ENCODE data around the gene PDCL3. TPM values are rescaled to one million over a fixed set of nuclear protein-coding genes. Genes with fewer than 3 reads are reported as not detected.
A peak's percentile ranks its signal among the peaks of the same experiment; 100 is the strongest.

Gene PDCL3
- total RNA-seq, 2 experiments from 2014 or later, result 10.6 to 21.7 TPM

DNA sequence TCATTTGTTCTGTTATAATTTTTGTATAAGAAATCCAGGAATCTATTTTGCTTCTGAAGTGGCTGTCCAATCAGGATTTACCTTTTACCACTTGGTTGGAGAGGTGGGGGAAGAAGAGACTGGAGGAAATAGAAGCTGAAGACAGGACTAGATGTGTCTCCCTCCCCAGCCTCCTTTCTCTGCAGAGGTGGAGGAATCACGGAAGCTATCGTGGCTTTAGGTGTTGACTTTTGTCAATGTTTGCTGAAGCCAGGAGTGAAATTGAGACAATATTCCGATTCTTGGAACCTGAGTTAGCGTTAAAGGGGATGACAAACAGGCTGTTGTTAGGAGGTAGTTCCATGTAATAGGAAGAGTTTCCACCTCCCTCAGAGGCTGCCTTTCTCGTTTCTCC is 43.5 kb downstream of the PDCL3 start:
- H3K79me2 ChIP-seq (ENCODE audit: insufficient read depth, low read depth, low read length), result no peaks in the 10 kb centered on the region
- ChIA-PET POLR2A (interaction anchor here (0.6 kb wide), 1 partner anchor 41 kb away, joined by 5 read pairs; no protein-coding TSS in a partner anchor), CTCF (ENCODE audit: unreplicated experiment) (no interaction called here)
- BruUV-seq (replicated peaks), result no TSS peak
- no peak overlapping the region for H3K27ac ChIP-seq (ENCODE audit: low read depth, low read length, poor library complexity, severe bottlenecking)
- intact Hi-C loops (cut with micrococcal nuclease; ENCODE audit: unreplicated experiment), result no loop called here
- no peaks in the 10 kb centered on the region for H3K9me2 ChIP-seq (ENCODE audit: insufficient read depth, low read length)
- no peak overlapping the region for H2AFZ ChIP-seq (ENCODE audit: low read length)
- H4K20me1 ChIP-seq (ENCODE audit: insufficient read depth, low read length), result no peaks in the 10 kb centered on the region
- DNase-seq (ENCODE audit: low spot score), result no peak
- no peaks in the 10 kb centered on the region for H3K9me3 ChIP-seq (ENCODE audit: low read length)
- TF ChIP-seq EZH2phosphoT487 (IDR thresholded peaks at IDR 0.05; ENCODE audit: borderline replicate concordance, low read depth, low read length), result no peak
- TF ChIP-seq, protein P1, sequence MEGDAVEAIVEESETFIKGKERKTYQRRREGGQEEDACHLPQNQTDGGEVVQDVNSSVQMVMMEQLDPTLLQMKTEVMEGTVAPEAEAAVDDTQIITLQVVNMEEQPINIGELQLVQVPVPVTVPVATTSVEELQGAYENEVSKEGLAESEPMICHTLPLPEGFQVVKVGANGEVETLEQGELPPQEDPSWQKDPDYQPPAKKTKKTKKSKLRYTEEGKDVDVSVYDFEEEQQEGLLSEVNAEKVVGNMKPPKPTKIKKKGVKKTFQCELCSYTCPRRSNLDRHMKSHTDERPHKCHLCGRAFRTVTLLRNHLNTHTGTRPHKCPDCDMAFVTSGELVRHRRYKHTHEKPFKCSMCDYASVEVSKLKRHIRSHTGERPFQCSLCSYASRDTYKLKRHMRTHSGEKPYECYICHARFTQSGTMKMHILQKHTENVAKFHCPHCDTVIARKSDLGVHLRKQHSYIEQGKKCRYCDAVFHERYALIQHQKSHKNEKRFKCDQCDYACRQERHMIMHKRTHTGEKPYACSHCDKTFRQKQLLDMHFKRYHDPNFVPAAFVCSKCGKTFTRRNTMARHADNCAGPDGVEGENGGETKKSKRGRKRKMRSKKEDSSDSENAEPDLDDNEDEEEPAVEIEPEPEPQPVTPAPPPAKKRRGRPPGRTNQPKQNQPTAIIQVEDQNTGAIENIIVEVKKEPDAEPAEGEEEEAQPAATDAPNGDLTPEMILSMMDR (conservative IDR thresholded peaks at IDR 0.05; ENCODE audit: low read length), result no peak
- no peaks in the 10 kb centered on the region for H3K36me3 ChIP-seq (ENCODE audit: insufficient read depth, low read length)
- no peaks in the 10 kb centered on the region for H3K4me1 ChIP-seq (ENCODE audit: insufficient read depth, low read length, poor library complexity, severe bottlenecking)
- no peak overlapping the region for H3K4me2 ChIP-seq (ENCODE audit: low read length)
- H3K4me3 ChIP-seq (ENCODE audit: low read depth, low read length, poor library complexity, severe bottlenecking), result no peak overlapping the region

DNA sequence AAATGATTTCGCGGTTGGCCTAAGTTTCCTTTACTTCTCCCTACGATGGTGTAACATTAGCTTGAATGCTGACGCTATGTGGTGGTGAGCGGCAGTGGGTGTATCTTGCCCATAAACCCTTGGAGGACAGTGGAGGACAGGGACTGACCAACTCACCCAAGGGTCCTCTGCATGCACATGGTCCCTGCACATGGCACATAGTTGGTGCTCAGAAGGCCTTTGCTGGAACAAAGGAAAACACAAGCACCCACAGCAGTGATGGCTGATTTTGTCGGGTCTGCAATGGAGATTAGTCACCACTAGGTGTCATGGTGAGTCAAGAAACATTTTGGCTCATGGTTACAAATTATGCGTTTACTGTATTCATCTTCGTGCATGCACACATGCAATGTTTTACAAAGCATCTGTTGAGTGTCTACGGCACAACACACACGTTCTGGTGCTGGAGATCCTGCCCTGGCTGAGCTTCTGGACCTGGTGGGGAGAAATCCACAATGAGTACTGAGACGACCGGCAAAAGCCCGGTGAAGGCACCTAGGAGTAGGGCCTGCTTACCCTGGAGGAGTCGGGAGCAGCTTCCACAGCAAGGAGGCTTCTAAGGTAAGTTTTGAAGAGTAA is 44.0 kb downstream of the PDCL3 start:
- H3K9me3 ChIP-seq (ENCODE audit: low read length), result no peaks in the 10 kb centered on the region
- H2AFZ ChIP-seq (ENCODE audit: low read length), result no peak overlapping the region
- no peak overlapping the region for H3K27ac ChIP-seq (ENCODE audit: low read depth, low read length, poor library complexity, severe bottlenecking)
- no peak overlapping the region for H3K4me3 ChIP-seq (ENCODE audit: low read depth, low read length, poor library complexity, severe bottlenecking)
- TF ChIP-seq, protein P1 (conservative IDR thresholded peaks at IDR 0.05; ENCODE audit: low read length), result peak; percentile 89
- TF ChIP-seq EZH2phosphoT487 (IDR thresholded peaks at IDR 0.05; ENCODE audit: borderline replicate concordance, low read depth, low read length), result no peak
- H3K79me2 ChIP-seq (ENCODE audit: insufficient read depth, low read depth, low read length), result no peaks in the 10 kb centered on the region
- no peaks in the 10 kb centered on the region for H3K36me3 ChIP-seq (ENCODE audit: insufficient read depth, low read length)
- H3K4me1 ChIP-seq (ENCODE audit: insufficient read depth, low read length, poor library complexity, severe bottlenecking), result no peaks in the 10 kb centered on the region
- intact Hi-C loops (cut with micrococcal nuclease; ENCODE audit: unreplicated experiment), result no loop called here
- POLR2A ChIA-PET, result no interaction called here
- no peak overlapping the region for H3K4me2 ChIP-seq (ENCODE audit: low read length)
- no peaks in the 10 kb centered on the region for H3K9me2 ChIP-seq (ENCODE audit: insufficient read depth, low read length)
- no peaks in the 10 kb centered on the region for H4K20me1 ChIP-seq (ENCODE audit: insufficient read depth, low read length)
- BruUV-seq (replicated peaks), result no TSS peak
- CTCF ChIA-PET (ENCODE audit: unreplicated experiment), result no interaction called here
- DNase-seq (ENCODE audit: low spot score), result peak; percentile 36

DNA sequence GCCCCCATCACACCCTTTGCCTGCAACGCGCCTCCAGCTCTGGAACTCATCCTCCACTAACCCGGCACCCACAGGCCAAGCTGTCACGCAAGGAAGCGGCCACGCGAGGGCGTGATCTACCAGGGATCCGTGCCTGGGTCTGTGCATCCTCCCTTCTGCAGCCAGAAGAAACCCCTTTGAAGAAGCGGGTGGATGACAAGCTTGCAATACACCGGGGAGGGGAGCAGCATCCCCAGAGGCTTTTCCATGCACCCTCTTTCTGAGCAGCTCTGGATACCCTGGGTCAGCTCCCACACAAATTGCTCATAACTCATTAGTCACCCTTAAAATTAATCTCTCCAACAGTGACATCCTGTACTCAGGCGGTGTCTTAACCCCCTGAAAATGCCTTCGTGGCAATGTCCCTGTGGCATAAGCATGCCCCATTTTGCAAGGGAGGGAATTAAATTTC is 47.6 kb downstream of the PDCL3 start:
- POLR2A ChIA-PET, result interaction anchor here (0.5 to 0.7 kb wide), 2 partner anchors 771 to 968 kb away, joined by 3 to 5 read pairs; no protein-coding TSS in a partner anchor
- Histone ChIP-seq H3K36me3 (ENCODE audit: insufficient read depth, low read length) (no peaks in the 10 kb centered on the region), H3K4me3 (ENCODE audit: low read depth, low read length, poor library complexity, severe bottlenecking) (no peak overlapping the region), H3K4me2 (ENCODE audit: low read length) (no peak overlapping the region), H4K20me1 (ENCODE audit: insufficient read depth, low read length) (no peaks in the 10 kb centered on the region), H3K9me3 (ENCODE audit: low read length) (no peaks in the 10 kb centered on the region), H3K79me2 (ENCODE audit: insufficient read depth, low read depth, low read length) (no peaks in the 10 kb centered on the region), H2AFZ (ENCODE audit: low read length) (no peak overlapping the region), H3K4me1 (ENCODE audit: insufficient read depth, low read length, poor library complexity, severe bottlenecking) (no peaks in the 10 kb centered on the region), H3K9me2 (ENCODE audit: insufficient read depth, low read length) (no peaks in the 10 kb centered on the region), H3K27ac (ENCODE audit: low read depth, low read length, poor library complexity, severe bottlenecking) (no peak overlapping the region)
- CTCF ChIA-PET (ENCODE audit: unreplicated experiment), result no interaction called here
- peak; percentile 50 for DNase-seq (ENCODE audit: low spot score)
- TF ChIP-seq, protein P1 (conservative IDR thresholded peaks at IDR 0.05; ENCODE audit: low read length), result peak; percentile 77
- no peak for TF ChIP-seq EZH2phosphoT487 (IDR thresholded peaks at IDR 0.05; ENCODE audit: borderline replicate concordance, low read depth, low read length)
- BruUV-seq (replicated peaks), result no TSS peak
- intact Hi-C loops (cut with micrococcal nuclease; ENCODE audit: unreplicated experiment), result loop anchor here (1.0 to 5.0 kb wide), 2 partner anchors 375 to 542 kb away; partner anchors contain the start of gene TBC1D8

All from OCI-LY7 (cell line).